Measurements from ENCODE around the gene ATAT1.

The ATAT1 gene

GRCh38 chr6:30685157-30686008 is 58.7 kb downstream of the ATAT1 start:
- DNase-seq (ENCODE audit: low read depth): no peak
- H3K4me3 ChIP-seq (ENCODE audit: low read depth, low read length): no peak overlapping the region
- TF ChIP-seq, protein P1, sequence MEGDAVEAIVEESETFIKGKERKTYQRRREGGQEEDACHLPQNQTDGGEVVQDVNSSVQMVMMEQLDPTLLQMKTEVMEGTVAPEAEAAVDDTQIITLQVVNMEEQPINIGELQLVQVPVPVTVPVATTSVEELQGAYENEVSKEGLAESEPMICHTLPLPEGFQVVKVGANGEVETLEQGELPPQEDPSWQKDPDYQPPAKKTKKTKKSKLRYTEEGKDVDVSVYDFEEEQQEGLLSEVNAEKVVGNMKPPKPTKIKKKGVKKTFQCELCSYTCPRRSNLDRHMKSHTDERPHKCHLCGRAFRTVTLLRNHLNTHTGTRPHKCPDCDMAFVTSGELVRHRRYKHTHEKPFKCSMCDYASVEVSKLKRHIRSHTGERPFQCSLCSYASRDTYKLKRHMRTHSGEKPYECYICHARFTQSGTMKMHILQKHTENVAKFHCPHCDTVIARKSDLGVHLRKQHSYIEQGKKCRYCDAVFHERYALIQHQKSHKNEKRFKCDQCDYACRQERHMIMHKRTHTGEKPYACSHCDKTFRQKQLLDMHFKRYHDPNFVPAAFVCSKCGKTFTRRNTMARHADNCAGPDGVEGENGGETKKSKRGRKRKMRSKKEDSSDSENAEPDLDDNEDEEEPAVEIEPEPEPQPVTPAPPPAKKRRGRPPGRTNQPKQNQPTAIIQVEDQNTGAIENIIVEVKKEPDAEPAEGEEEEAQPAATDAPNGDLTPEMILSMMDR (IDR thresholded peaks at IDR 0.05; ENCODE audit: control insufficient read depth, extremely low read depth, insufficient read depth): no peak

- peak within 1 kb of the TSS; percentile 71 for H3K4me3 ChIP-seq (ENCODE audit: low read depth, low read length)
- no peak for DNase-seq (ENCODE audit: low read depth)
- TF ChIP-seq, protein P1 (IDR thresholded peaks at IDR 0.05; ENCODE audit: control insufficient read depth, extremely low read depth, insufficient read depth): no peak
Observed at GRCh38 chr6:30686009-30686907, 59.6 kb downstream of the ATAT1 start, which contains the start of gene PPP1R18. Gene PPP1R18 (minus strand): TSS chr6:30686645. CDS start chr6:30686018, 627 bp downstream.

GRCh38 chr6:30686908-30687658 is 60.4 kb downstream of the ATAT1 start:
- H3K4me3 ChIP-seq (ENCODE audit: low read depth, low read length): peak overlapping the region; percentile 71
- DNase-seq (ENCODE audit: low read depth): no peak
- TF ChIP-seq, protein P1 (IDR thresholded peaks at IDR 0.05; ENCODE audit: control insufficient read depth, extremely low read depth, insufficient read depth): no peak

GRCh38 chr6:30687659-30688431 is 61.2 kb downstream of the ATAT1 start:
- peak overlapping the region; percentile 71 for H3K4me3 ChIP-seq (ENCODE audit: low read depth, low read length)
- no peak for DNase-seq (ENCODE audit: low read depth)
- TF ChIP-seq, protein P1 (IDR thresholded peaks at IDR 0.05; ENCODE audit: control insufficient read depth, extremely low read depth, insufficient read depth): no peak

- TF ChIP-seq, protein P1 (IDR thresholded peaks at IDR 0.05; ENCODE audit: control insufficient read depth, extremely low read depth, insufficient read depth): no peak
- no peak overlapping the region for H3K4me3 ChIP-seq (ENCODE audit: low read depth, low read length)
- DNase-seq (ENCODE audit: low read depth): no peak
Observed at GRCh38 chr6:30688569-30688968, 61.9 kb downstream of the ATAT1 start.

Data from LNCaP clone FGC (cell line).